Smooth muscle cell (in vitro differentiated cells): ENCODE data around the gene CUX1. TPM values are rescaled to one million over a fixed set of nuclear protein-coding genes. Genes with fewer than 3 reads are reported as not detected.

ENCODE experiments used
- DNase-seq: peaks from one replicate; lab custom pipeline; 2025; ENCODE audit not compliant: unreplicated experiment; lab: John Stamatoyannopoulos, UW
- H2AFZ ChIP-seq: fragments of 200-600 bp; sonication (generic); 2 replicates; pipeline ENCODE4 v1.6.0; 2016; ENCODE audit warnings: antibody characterized with exemption, low read depth, mild to moderate bottlenecking
- H3F3A ChIP-seq: fragments of 200-600 bp; sonication (generic); 2 replicates; pipeline ENCODE4 v1.6.0; 2017; ENCODE audit warnings: antibody characterized with exemption, low read depth
- H3K27ac ChIP-seq: fragments of 200-600 bp; sonication (generic); 2 replicates; pipeline ENCODE4 v1.5.1; 2016; ENCODE audit warnings: low read depth, mild to moderate bottlenecking
- H3K27me3 ChIP-seq: fragments of 200-600 bp; sonication (generic); 2 replicates; pipeline ENCODE4 v1.6.1; 2016; ENCODE audit warnings: low read depth, mild to moderate bottlenecking
- H3K36me3 ChIP-seq: fragments of 200-600 bp; sonication (generic); 2 replicates; pipeline ENCODE4 v1.5.1; 2016; ENCODE audit warnings: low read depth
- H3K4me1 ChIP-seq: fragments of 200-600 bp; sonication (generic); 2 replicates; pipeline ENCODE4 v1.5.1; 2016; ENCODE audit warnings: low read depth
- H3K4me2 ChIP-seq: fragments of 200-600 bp; sonication (generic); 2 replicates; pipeline ENCODE4 v1.6.0; 2016; ENCODE audit warnings: mild to moderate bottlenecking
- H3K4me3 ChIP-seq: fragments of 200-600 bp; sonication (generic); 2 replicates; pipeline ENCODE4 v1.5.1; 2016; ENCODE audit warnings: mild to moderate bottlenecking
- H3K79me2 ChIP-seq: fragments of 200-600 bp; sonication (generic); 2 replicates; pipeline ENCODE4 v1.6.0; 2016; ENCODE audit warnings: low read depth, mild to moderate bottlenecking
- H3K9ac ChIP-seq: fragments of 200-600 bp; sonication (generic); 2 replicates; pipeline ENCODE4 v1.6.0; 2016; ENCODE audit warnings: low read depth
- H3K9me3 ChIP-seq: fragments of 200-600 bp; sonication (generic); replicated peaks from 2 replicates; pipeline ENCODE4 v1.5.1; 2016; ENCODE audit warnings: low read depth
- H4K20me1 ChIP-seq: fragments of 200-600 bp; sonication (generic); 2 replicates; pipeline ENCODE4 v1.6.0; 2016; ENCODE audit warnings: low read depth
- WGBS: methylation state at CpG from one replicate; pipeline ENCODE4 v1.1.7; 2016; ENCODE audit warnings: low lambda C conversion rate; 5-methylcytosine and 5-hydroxymethylcytosine counted together
- polyA plus RNA-seq: library from polyadenylated mRNA; unstranded; fragments of >200 nt; fragmentation: Nextera tagmentation; extraction: Ambion mirVana; gene quantifications from 2 replicates; pipeline ENCODE4 v1.2.1, GENCODE V29; 2016
- total RNA-seq: library from RNA; depleted of rRNA; stranded (reverse); fragments of >200 nt; gene quantifications from 2 replicates; pipeline ENCODE4 v1.2.3, GENCODE V29; 2014
- TF ChIP-seq, protein P1 (sequence below): fragments of 200-600 bp; sonication (generic); IDR thresholded peaks from 2 replicates; pipeline ENCODE4 v1.5.1; 2017; ENCODE audit warnings: borderline replicate concordance, mild to moderate bottlenecking, antibody characterized with exemption; ENCODE audit not compliant: insufficient read depth, poor library complexity, severe bottlenecking

The CUX1 gene
- total and polyA plus RNA-seq, 2 experiments from 2014 or later, result 56.3 to 78.4 TPM

DNA sequence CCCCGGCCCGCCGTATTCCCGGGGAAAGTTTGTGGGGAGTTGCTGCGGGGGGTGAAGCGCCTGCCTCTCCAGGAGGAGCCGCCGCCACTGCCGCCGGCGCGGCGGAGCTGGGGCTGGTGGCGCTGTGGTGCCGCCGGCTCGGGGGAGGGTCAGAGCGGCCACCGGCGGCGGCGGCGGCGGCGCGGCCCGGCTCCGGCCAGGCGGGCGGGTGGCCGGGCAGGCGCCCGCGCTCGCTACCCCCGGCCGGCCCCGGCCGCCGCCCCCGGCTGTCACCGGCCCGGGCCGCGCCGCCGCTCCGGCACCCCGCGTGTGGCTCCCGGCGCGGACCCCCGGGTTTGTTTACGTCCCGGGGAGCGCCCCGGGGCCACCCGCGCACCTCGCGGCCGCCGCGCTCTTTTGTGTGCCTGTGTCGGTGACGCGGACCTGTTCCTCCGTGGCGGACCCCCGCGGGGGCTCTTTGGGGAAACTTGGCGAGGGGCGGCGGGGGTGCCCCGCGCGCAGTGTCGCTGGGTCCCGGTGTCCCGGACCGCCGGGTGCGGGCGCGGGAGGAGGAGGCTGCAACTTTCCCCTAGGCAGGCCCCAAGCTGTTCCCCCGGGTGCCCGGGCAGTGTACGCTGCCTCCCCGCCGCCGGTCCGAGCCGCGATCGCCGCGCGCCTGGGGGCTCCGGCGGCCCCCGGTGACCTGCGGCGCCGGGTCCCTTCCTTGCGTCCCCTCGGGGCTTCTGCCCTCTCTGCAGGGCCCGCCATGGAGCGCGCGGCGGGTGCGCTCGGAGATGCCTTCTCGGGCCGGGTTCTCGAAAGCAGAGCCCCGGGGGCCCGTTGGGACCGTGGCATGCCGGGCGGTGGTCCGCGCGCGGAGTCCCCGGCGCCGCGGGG, 593 bp upstream of the CUX1 start:
- Histone ChIP-seq H3K4me2 (peak overlapping the region; percentile 84), H3K9ac (peak overlapping the region; percentile 86), H3K36me3 (no peaks in the 10 kb centered on the region), H3K9me3 (no peaks in the 10 kb centered on the region), H3K4me1 (peaks cover 46% of the 10 kb centered on the region), H3K79me2 (peaks cover 55% of the 10 kb centered on the region), H4K20me1 (peaks cover 45% of the 10 kb centered on the region), H3K27me3 (no peaks in the 10 kb centered on the region), H3K27ac (peak overlapping the region; percentile 50), H2AFZ (no peak overlapping the region), H3K4me3 (peak overlapping the region; percentile 87), H3F3A (peaks cover 3% of the 10 kb centered on the region)
- no peak for DNase-seq
- TF ChIP-seq, protein P1, sequence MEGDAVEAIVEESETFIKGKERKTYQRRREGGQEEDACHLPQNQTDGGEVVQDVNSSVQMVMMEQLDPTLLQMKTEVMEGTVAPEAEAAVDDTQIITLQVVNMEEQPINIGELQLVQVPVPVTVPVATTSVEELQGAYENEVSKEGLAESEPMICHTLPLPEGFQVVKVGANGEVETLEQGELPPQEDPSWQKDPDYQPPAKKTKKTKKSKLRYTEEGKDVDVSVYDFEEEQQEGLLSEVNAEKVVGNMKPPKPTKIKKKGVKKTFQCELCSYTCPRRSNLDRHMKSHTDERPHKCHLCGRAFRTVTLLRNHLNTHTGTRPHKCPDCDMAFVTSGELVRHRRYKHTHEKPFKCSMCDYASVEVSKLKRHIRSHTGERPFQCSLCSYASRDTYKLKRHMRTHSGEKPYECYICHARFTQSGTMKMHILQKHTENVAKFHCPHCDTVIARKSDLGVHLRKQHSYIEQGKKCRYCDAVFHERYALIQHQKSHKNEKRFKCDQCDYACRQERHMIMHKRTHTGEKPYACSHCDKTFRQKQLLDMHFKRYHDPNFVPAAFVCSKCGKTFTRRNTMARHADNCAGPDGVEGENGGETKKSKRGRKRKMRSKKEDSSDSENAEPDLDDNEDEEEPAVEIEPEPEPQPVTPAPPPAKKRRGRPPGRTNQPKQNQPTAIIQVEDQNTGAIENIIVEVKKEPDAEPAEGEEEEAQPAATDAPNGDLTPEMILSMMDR, result no peak
- under 1% methylated on average over 61 of the region's 130 CpGs for WGBS

DNA sequence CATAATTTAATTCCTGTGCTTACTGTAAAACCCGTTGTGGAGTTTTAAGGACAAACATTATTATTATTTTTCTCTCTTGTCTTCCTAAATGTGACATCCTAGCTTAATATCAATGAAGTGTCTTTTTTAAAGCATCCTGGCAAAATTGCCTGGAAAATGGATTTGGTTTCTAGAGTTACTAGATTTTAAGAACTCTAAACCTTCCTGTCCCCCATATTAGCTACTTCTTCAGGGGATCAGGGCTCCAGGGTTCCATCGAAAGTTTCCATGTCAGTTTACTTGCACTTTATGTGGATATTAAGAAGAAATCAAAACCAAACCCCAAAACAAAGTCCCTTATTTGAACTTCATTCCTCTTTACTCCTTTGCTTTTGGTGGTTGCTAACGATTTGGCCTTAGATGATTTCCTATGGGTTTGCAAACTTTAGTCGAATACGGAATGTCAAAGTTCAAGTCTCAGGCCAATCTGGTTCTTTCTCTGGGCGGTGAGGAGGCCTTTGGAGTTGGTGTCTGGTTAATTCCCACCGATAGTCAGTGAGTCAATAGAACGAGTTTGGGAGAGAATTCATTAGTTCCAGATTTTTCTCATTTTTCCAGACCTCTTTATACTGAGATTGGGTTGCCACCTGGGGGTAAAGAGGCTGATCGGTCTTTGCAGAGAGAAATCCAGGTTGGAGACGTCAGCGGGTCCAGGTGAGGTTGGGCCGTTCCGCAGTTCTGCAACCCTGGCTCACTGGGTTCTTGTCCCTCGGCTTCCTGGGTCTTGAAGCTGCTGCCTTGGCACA, 1.1 kb downstream of the CUX1 start:
- 28% methylated on average over 14 of the region's 14 CpGs for WGBS
- Histone ChIP-seq H3K4me1 (peaks cover 49% of the 10 kb centered on the region), H3K4me3 (peak overlapping the region; percentile 87), H3K27me3 (no peaks in the 10 kb centered on the region), H3K9ac (peak overlapping the region; percentile 86), H3K9me3 (no peaks in the 10 kb centered on the region), H3K36me3 (no peaks in the 10 kb centered on the region), H3F3A (peaks cover 3% of the 10 kb centered on the region), H3K4me2 (peak overlapping the region; percentile 84), H3K27ac (peak overlapping the region; percentile 85), H2AFZ (no peak overlapping the region), H4K20me1 (peaks cover 61% of the 10 kb centered on the region), H3K79me2 (peaks cover 72% of the 10 kb centered on the region)
- TF ChIP-seq, protein P1, result no peak
- DNase-seq, result no peak

DNA sequence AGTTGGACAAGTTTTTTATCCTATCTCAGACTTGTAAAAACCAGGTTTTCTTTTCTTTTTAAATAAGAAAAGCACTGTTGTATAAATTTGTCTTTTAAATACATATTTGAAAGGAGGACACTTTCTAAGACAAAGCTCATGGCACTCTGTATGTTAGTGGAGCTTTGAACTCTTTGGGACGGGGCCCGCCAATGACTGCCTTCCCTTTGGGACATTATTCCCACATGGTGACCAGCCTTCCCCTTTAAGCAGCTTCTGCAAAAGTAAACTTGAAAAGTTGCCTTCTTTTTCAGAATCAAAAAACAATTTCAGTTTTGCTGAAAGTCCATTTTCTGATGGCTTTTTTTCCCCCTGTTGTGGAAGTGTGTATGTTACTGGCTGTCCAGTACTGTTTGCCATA, 1.8 kb downstream of the CUX1 start:
- peaks cover 3% of the 10 kb centered on the region for H3F3A ChIP-seq
- no peaks in the 10 kb centered on the region for H3K9me3 ChIP-seq
- WGBS, result 74% methylated on average over 2 of the region's 2 CpGs
- H3K27ac ChIP-seq, result peak overlapping the region; percentile 85
- peaks cover 68% of the 10 kb centered on the region for H4K20me1 ChIP-seq
- DNase-seq, result no peak
- peak overlapping the region; percentile 87 for H3K4me3 ChIP-seq
- peak overlapping the region; percentile 86 for H3K9ac ChIP-seq
- TF ChIP-seq, protein P1, result no peak
- H3K4me2 ChIP-seq, result peak overlapping the region; percentile 84
- H3K4me1 ChIP-seq, result peaks cover 45% of the 10 kb centered on the region
- H3K27me3 ChIP-seq, result no peaks in the 10 kb centered on the region
- H2AFZ ChIP-seq, result no peak overlapping the region
- peaks cover 79% of the 10 kb centered on the region for H3K79me2 ChIP-seq
- H3K36me3 ChIP-seq, result no peaks in the 10 kb centered on the region
